ENCODE data around the gene NBPF14.
"Not testable (repeated sequence)": the region's sequence is repeated elsewhere in the genome, so short reads cannot be mapped to it uniquely, and the experiment has no call there.

- not testable (repeated sequence) for TF ChIP-seq CTCF (optimal IDR thresholded peaks at IDR 0.05 in 1 of 3, IDR thresholded peaks at IDR 0.05 in 1 of 3, conservative IDR thresholded peaks at IDR 0.05 in 1 of 3; ENCODE audit: extremely low read depth in 1 of 3, insufficient read depth in 2 of 3, low read length in 3 of 3); EZH2 (IDR thresholded peaks at IDR 0.05; ENCODE audit: low read length)
Measured at GRCh38 chr1:148591098-148591497, 4.7 kb downstream of the NBPF14 start.

Measured in keratinocyte (primary cell).